Measurements from ENCODE around the gene HSFX3.
"Not testable (repeated sequence)": the region's sequence is repeated elsewhere in the genome, so short reads cannot be mapped to it uniquely, and the experiment has no call there.

Gene HSFX3

GRCh38 chrX:149525903-149526302 is 23.8 kb downstream of the HSFX3 start:
- not testable (repeated sequence) for H3K27me3 ChIP-seq (ENCODE audit: control insufficient read depth, insufficient read depth, low read length); H3K27ac ChIP-seq (ENCODE audit: low read length); H3K9me3 ChIP-seq (ENCODE audit: control insufficient read depth, low read depth, low read length); H3K4me3 ChIP-seq (ENCODE audit: low read length); H3K4me1 ChIP-seq (ENCODE audit: control insufficient read depth, low read depth, low read length); H3K9ac ChIP-seq (ENCODE audit: low read length); H3K36me3 ChIP-seq (ENCODE audit: control insufficient read depth, low read depth, low read length)

GRCh38 chrX:149525389-149525788 is 24.3 kb downstream of the HSFX3 start:
- not testable (repeated sequence) for H3K27ac ChIP-seq (ENCODE audit: low read length); H3K36me3 ChIP-seq (ENCODE audit: control insufficient read depth, low read depth, low read length); H3K4me1 ChIP-seq (ENCODE audit: control insufficient read depth, low read depth, low read length); H3K4me3 ChIP-seq (ENCODE audit: low read length); H3K27me3 ChIP-seq (ENCODE audit: control insufficient read depth, insufficient read depth, low read length); H3K9ac ChIP-seq (ENCODE audit: low read length); H3K9me3 ChIP-seq (ENCODE audit: control insufficient read depth, low read depth, low read length)

GRCh38 chrX:149522916-149523315 is 26.8 kb downstream of the HSFX3 start:
- no peaks in the 10 kb centered on the region for H3K4me1 ChIP-seq (ENCODE audit: control insufficient read depth, low read depth, low read length)
- H3K4me3 ChIP-seq (ENCODE audit: low read length): no peak overlapping the region
- H3K9ac ChIP-seq (ENCODE audit: low read length): no peak overlapping the region
- no peaks in the 10 kb centered on the region for H3K36me3 ChIP-seq (ENCODE audit: control insufficient read depth, low read depth, low read length)
- no peaks in the 10 kb centered on the region for H3K27me3 ChIP-seq (ENCODE audit: control insufficient read depth, insufficient read depth, low read length)
- peaks cover 7% of the 10 kb centered on the region for H3K9me3 ChIP-seq (ENCODE audit: control insufficient read depth, low read depth, low read length)
- H3K27ac ChIP-seq (ENCODE audit: low read length): no peak overlapping the region

GRCh38 chrX:149521438-149521837 is 28.3 kb downstream of the HSFX3 start:
- H3K27me3 ChIP-seq (ENCODE audit: control insufficient read depth, insufficient read depth, low read length): no peaks in the 10 kb centered on the region
- H3K9ac ChIP-seq (ENCODE audit: low read length): no peak overlapping the region
- H3K27ac ChIP-seq (ENCODE audit: low read length): no peak overlapping the region
- no peaks in the 10 kb centered on the region for H3K36me3 ChIP-seq (ENCODE audit: control insufficient read depth, low read depth, low read length)
- no peak overlapping the region for H3K4me3 ChIP-seq (ENCODE audit: low read length)
- H3K9me3 ChIP-seq (ENCODE audit: control insufficient read depth, low read depth, low read length): peaks cover 13% of the 10 kb centered on the region
- no peaks in the 10 kb centered on the region for H3K4me1 ChIP-seq (ENCODE audit: control insufficient read depth, low read depth, low read length)

GRCh38 chrX:149520636-149521277 is 29.0 kb downstream of the HSFX3 start:
- not testable (repeated sequence) for H3K9ac ChIP-seq (ENCODE audit: low read length); H3K27ac ChIP-seq (ENCODE audit: low read length); H3K4me3 ChIP-seq (ENCODE audit: low read length); H3K4me1 ChIP-seq (ENCODE audit: control insufficient read depth, low read depth, low read length); H3K27me3 ChIP-seq (ENCODE audit: control insufficient read depth, insufficient read depth, low read length); H3K36me3 ChIP-seq (ENCODE audit: control insufficient read depth, low read depth, low read length)
- H3K9me3 ChIP-seq (ENCODE audit: control insufficient read depth, low read depth, low read length): peaks cover 17% of the 10 kb centered on the region

GRCh38 chrX:149518236-149518635 is 31.5 kb downstream of the HSFX3 start:
- no peaks in the 10 kb centered on the region for H3K27me3 ChIP-seq (ENCODE audit: control insufficient read depth, insufficient read depth, low read length)
- no peaks in the 10 kb centered on the region for H3K4me1 ChIP-seq (ENCODE audit: control insufficient read depth, low read depth, low read length)
- peaks cover 20% of the 10 kb centered on the region for H3K9me3 ChIP-seq (ENCODE audit: control insufficient read depth, low read depth, low read length)
- no peak overlapping the region for H3K4me3 ChIP-seq (ENCODE audit: low read length)
- no peak overlapping the region for H3K27ac ChIP-seq (ENCODE audit: low read length)
- H3K9ac ChIP-seq (ENCODE audit: low read length): no peak overlapping the region
- H3K36me3 ChIP-seq (ENCODE audit: control insufficient read depth, low read depth, low read length): no peaks in the 10 kb centered on the region

GRCh38 chrX:149517308-149517707 is 32.4 kb downstream of the HSFX3 start:
- no peaks in the 10 kb centered on the region for H3K27me3 ChIP-seq (ENCODE audit: control insufficient read depth, insufficient read depth, low read length)
- H3K4me1 ChIP-seq (ENCODE audit: control insufficient read depth, low read depth, low read length): no peaks in the 10 kb centered on the region
- H3K36me3 ChIP-seq (ENCODE audit: control insufficient read depth, low read depth, low read length): no peaks in the 10 kb centered on the region
- H3K9me3 ChIP-seq (ENCODE audit: control insufficient read depth, low read depth, low read length): peaks cover 20% of the 10 kb centered on the region
- no peak overlapping the region for H3K27ac ChIP-seq (ENCODE audit: low read length)
- H3K4me3 ChIP-seq (ENCODE audit: low read length): no peak overlapping the region
- no peak overlapping the region for H3K9ac ChIP-seq (ENCODE audit: low read length)

GRCh38 chrX:149516604-149517003 is 33.1 kb downstream of the HSFX3 start:
- no peaks in the 10 kb centered on the region for H3K4me1 ChIP-seq (ENCODE audit: control insufficient read depth, low read depth, low read length)
- H3K4me3 ChIP-seq (ENCODE audit: low read length): no peak overlapping the region
- peaks cover 20% of the 10 kb centered on the region for H3K9me3 ChIP-seq (ENCODE audit: control insufficient read depth, low read depth, low read length)
- no peak overlapping the region for H3K27ac ChIP-seq (ENCODE audit: low read length)
- no peaks in the 10 kb centered on the region for H3K36me3 ChIP-seq (ENCODE audit: control insufficient read depth, low read depth, low read length)
- H3K27me3 ChIP-seq (ENCODE audit: control insufficient read depth, insufficient read depth, low read length): no peaks in the 10 kb centered on the region
- no peak overlapping the region for H3K9ac ChIP-seq (ENCODE audit: low read length)

- H3K27ac ChIP-seq (ENCODE audit: low read length): no peak overlapping the region
- no peak overlapping the region for H3K4me3 ChIP-seq (ENCODE audit: low read length)
- no peaks in the 10 kb centered on the region for H3K36me3 ChIP-seq (ENCODE audit: control insufficient read depth, low read depth, low read length)
- H3K27me3 ChIP-seq (ENCODE audit: control insufficient read depth, insufficient read depth, low read length): no peaks in the 10 kb centered on the region
- H3K9ac ChIP-seq (ENCODE audit: low read length): no peak overlapping the region
- peaks cover 20% of the 10 kb centered on the region for H3K9me3 ChIP-seq (ENCODE audit: control insufficient read depth, low read depth, low read length)
- no peaks in the 10 kb centered on the region for H3K4me1 ChIP-seq (ENCODE audit: control insufficient read depth, low read depth, low read length)
Observed at GRCh38 chrX:149515954-149516602, 33.6 kb downstream of the HSFX3 start.

- H3K4me3 ChIP-seq (ENCODE audit: low read length): no peak overlapping the region
- H3K9me3 ChIP-seq (ENCODE audit: control insufficient read depth, low read depth, low read length): peaks cover 20% of the 10 kb centered on the region
Observed at GRCh38 chrX:149513825-149514428, 35.8 kb downstream of the HSFX3 start.

GRCh38 chrX:149512225-149512885 is 37.4 kb downstream of the HSFX3 start:
- no peak overlapping the region for H3K27ac ChIP-seq (ENCODE audit: low read length)
- H3K27me3 ChIP-seq (ENCODE audit: control insufficient read depth, insufficient read depth, low read length): no peaks in the 10 kb centered on the region
- no peak overlapping the region for H3K4me3 ChIP-seq (ENCODE audit: low read length)
- no peak overlapping the region for H3K9ac ChIP-seq (ENCODE audit: low read length)
- no peaks in the 10 kb centered on the region for H3K36me3 ChIP-seq (ENCODE audit: control insufficient read depth, low read depth, low read length)
- no peaks in the 10 kb centered on the region for H3K4me1 ChIP-seq (ENCODE audit: control insufficient read depth, low read depth, low read length)
- H3K9me3 ChIP-seq (ENCODE audit: control insufficient read depth, low read depth, low read length): peaks cover 16% of the 10 kb centered on the region

More at GRCh38 chrX:149513825-149514428, 35.8 kb downstream of the HSFX3 start:
- Histone ChIP-seq H3K27me3 (ENCODE audit: control insufficient read depth, insufficient read depth, low read length) (no peaks in the 10 kb centered on the region), H3K9ac (ENCODE audit: low read length) (no peak overlapping the region), H3K27ac (ENCODE audit: low read length) (no peak overlapping the region), H3K4me1 (ENCODE audit: control insufficient read depth, low read depth, low read length) (no peaks in the 10 kb centered on the region), H3K36me3 (ENCODE audit: control insufficient read depth, low read depth, low read length) (no peaks in the 10 kb centered on the region)
